ENCODE measurements around the gene PDC. TPM values are rescaled to one million over a fixed set of nuclear protein-coding genes. Genes with fewer than 3 reads are reported as not detected.

Gene PDC
- total and polyA plus RNA-seq, 8 donors: not detected

DNA sequence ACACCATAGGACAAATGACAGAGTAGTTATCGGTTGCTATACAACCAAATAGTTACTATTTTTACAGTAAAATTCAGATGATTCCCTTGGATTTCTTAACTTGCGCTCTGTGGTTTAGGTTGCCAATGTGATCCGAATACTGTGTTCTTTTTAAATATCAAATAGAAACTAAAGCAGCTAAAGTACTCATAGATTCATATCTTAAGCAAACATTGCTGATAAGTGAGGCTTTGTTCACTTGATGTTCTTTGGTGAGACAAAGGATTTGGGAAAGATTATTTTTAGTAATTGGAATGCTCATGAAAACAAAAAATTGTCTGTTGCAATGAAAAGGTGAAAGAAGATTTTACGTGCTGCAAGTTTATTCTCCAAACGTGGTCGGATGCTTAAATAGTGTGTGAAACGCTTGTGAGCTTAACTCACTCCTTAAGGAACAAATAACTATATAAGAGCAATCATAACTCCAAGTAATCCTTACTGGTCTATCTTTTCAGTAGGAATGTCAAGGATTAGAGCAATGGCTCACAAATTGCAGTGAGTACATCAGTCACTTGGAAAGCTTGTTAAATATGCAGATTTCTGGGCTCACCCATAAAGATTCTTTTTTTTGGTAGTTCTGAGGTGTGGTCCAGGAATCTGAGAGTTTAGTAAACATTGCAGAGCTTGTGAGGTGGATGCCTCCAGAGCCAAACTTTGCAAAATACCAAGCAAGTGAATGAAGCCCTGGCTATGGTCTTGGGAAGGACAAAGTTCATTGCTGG lies 31.8 kb upstream of the PDC start:
- no peak overlapping the region for H3K4me3 ChIP-seq
- no peaks in the 10 kb centered on the region for H3K9me3 ChIP-seq
- ATAC-seq (no peak), DNase-seq (no peak), FAIRE-seq (no peak)
- no peak for TF ChIP-seq CTCF (IDR thresholded peaks at IDR 0.05)
- H3K27ac ChIP-seq: no peak overlapping the region
- 59 to 60% methylated on average over 7 of the region's 7 CpGs for WGBS, 2 donors
- intact Hi-C loops (cut with DNase I): no loop called here
- no peaks in the 10 kb centered on the region for H3K4me1 ChIP-seq
- no peaks in the 10 kb centered on the region for H3K27me3 ChIP-seq
- H3K36me3 ChIP-seq: no peaks in the 10 kb centered on the region

GRCh38 chr1:186491336-186491735 lies 30.4 kb upstream of the PDC start:
- H3K4me3 ChIP-seq: no peak overlapping the region
- ATAC-seq (no peak), DNase-seq (no peak), FAIRE-seq (no peak)
- 88 to 93% methylated on average over 2 of the region's 2 CpGs for WGBS, 2 donors
- no peak for TF ChIP-seq CTCF (IDR thresholded peaks at IDR 0.05)
- no peak overlapping the region for H3K27ac ChIP-seq
- intact Hi-C loops (cut with DNase I): no loop called here
- no peaks in the 10 kb centered on the region for H3K9me3 ChIP-seq
- no peaks in the 10 kb centered on the region for H3K4me1 ChIP-seq
- no peaks in the 10 kb centered on the region for H3K36me3 ChIP-seq
- no peaks in the 10 kb centered on the region for H3K27me3 ChIP-seq

GRCh38 chr1:186487163-186487562 lies 26.2 kb upstream of the PDC start:
- TF ChIP-seq CTCF (IDR thresholded peaks at IDR 0.05): no peak
- WGBS, 2 donors: 85 to 90% methylated on average over 2 of the region's 2 CpGs
- Histone ChIP-seq H3K36me3 (no peaks in the 10 kb centered on the region), H3K4me1 (no peaks in the 10 kb centered on the region), H3K27me3 (no peaks in the 10 kb centered on the region), H3K4me3 (no peak overlapping the region), H3K9me3 (no peaks in the 10 kb centered on the region), H3K27ac (no peak overlapping the region)
- ATAC-seq (no peak), DNase-seq (no peak), FAIRE-seq (no peak)
- intact Hi-C loops (cut with DNase I): no loop called here

DNA sequence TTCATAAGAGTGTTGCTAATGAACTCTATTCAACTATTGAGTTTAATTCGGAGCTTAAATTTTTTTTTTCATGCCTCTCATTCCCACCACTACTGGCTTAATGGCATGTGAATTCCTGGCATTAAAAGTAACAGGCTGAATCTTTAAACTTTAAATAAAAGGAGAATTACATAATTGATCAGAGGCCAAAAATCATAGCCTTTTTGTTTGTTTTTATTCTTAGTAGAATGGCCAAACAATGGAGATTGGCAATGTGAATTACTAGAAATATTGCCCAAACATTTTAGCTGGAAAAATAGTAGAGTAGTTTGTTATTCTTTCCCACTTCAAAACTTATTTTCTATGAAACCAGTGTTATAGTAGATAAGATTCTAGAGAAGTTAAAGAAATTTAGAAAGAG lies 25.1 kb upstream of the PDC start:
- intact Hi-C loops (cut with DNase I): no loop called here
- Histone ChIP-seq H3K4me3 (no peak overlapping the region), H3K4me1 (no peaks in the 10 kb centered on the region), H3K9me3 (no peaks in the 10 kb centered on the region), H3K36me3 (no peaks in the 10 kb centered on the region), H3K27ac (no peak overlapping the region), H3K27me3 (no peaks in the 10 kb centered on the region)
- TF ChIP-seq CTCF (IDR thresholded peaks at IDR 0.05): no peak
- FAIRE-seq (no peak), ATAC-seq (no peak), DNase-seq (no peak)
- WGBS, 2 donors: 88 to 90% methylated on average over 1 of the region's 1 CpG

DNA sequence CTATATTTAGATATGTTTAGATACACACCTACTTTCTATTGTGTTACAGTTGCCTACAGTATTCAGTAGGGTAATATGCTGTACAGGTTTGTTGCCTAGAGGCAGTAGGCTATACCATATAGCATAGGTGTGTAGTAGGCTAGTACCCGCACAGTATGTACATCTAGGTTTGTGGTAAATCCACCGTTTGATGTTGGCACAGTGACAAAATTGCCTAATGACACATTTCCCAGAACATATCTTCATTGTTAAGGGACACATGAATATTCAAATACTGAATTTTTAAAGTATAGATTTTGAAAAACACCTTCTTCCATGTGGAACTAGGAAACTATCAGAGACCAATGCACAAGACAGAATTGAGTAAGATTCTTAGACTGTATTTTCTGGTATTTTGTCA lies 22.6 kb upstream of the PDC start:
- 24 to 36% methylated on average over 2 of the region's 2 CpGs for WGBS, 2 donors
- ATAC-seq: no peak
- Histone ChIP-seq H3K27me3 (no peaks in the 10 kb centered on the region), H3K4me3 (no peak overlapping the region), H3K9me3 (no peaks in the 10 kb centered on the region), H3K27ac (no peak overlapping the region), H3K36me3 (no peaks in the 10 kb centered on the region), H3K4me1 (no peaks in the 10 kb centered on the region)
- FAIRE-seq: no peak
- intact Hi-C loops (cut with DNase I): loop anchor here in 1 of 3 donors (5.0 kb wide), 1 partner anchor 504 kb away; no protein-coding TSS in a partner anchor
- DNase-seq: no peak
- no peak for TF ChIP-seq CTCF (IDR thresholded peaks at IDR 0.05)

All from pancreas (tissue), 10 donors.